ENCODE measurements around the gene IFITM5.
"Not testable (repeated sequence)": the region's sequence is repeated elsewhere in the genome, so short reads cannot be mapped to it uniquely, and the experiment has no call there.

The IFITM5 gene

GRCh38 chr11:299081-299891 is at the start of gene IFITM5:
Gene IFITM5 (minus strand): TSS chr11:299526. CDS start chr11:299490, 36 bp downstream.
- DNase-seq = no peak

GRCh38 chr11:346529-346928 is 47.2 kb upstream of the IFITM5 start:
- DNase-seq = no peak

GRCh38 chr11:344836-345578 is 45.7 kb upstream of the IFITM5 start:
- DNase-seq = no peak

- no peak for DNase-seq
Observed at GRCh38 chr11:342328-342727, 43.0 kb upstream of the IFITM5 start.

- no peak for DNase-seq
Observed at GRCh38 chr11:340539-341512, 41.5 kb upstream of the IFITM5 start.

- no peak for DNase-seq
Observed at GRCh38 chr11:339963-340362, 40.6 kb upstream of the IFITM5 start.

- DNase-seq = no peak
Observed at GRCh38 chr11:337711-338110, 38.4 kb upstream of the IFITM5 start.

- no peak for DNase-seq
Observed at GRCh38 chr11:336659-337198, 37.4 kb upstream of the IFITM5 start.

- peak in 4 of 56 donors; percentile 25 to 55 (median 38) for DNase-seq
Observed at GRCh38 chr11:335779-336658, 36.7 kb upstream of the IFITM5 start.

GRCh38 chr11:334264-334994 is 35.1 kb upstream of the IFITM5 start:
- no peak for DNase-seq

GRCh38 chr11:333616-334263 is 34.4 kb upstream of the IFITM5 start:
- not testable (repeated sequence) for DNase-seq

- DNase-seq = no peak
Observed at GRCh38 chr11:332651-333480, 33.5 kb upstream of the IFITM5 start.

GRCh38 chr11:331358-332060 is 32.2 kb upstream of the IFITM5 start:
- no peak for DNase-seq

- no peak for DNase-seq
Observed at GRCh38 chr11:330694-331357, 31.5 kb upstream of the IFITM5 start.

GRCh38 chr11:330307-330693 is 31.0 kb upstream of the IFITM5 start:
- no peak for DNase-seq

GRCh38 chr11:329886-330253 is 30.5 kb upstream of the IFITM5 start:
- no peak for DNase-seq
